Keratinocyte (primary cell): ENCODE data around the gene PLA2G2C. TPM values are rescaled to one million over a fixed set of nuclear protein-coding genes. Genes with fewer than 3 reads are reported as not detected.

ENCODE experiments used
- DNase-seq: peaks from one replicate; pipeline ENCODE4 v3.0.0-alpha.2; 2011; ENCODE audit warnings: low read depth, missing footprints, low spot score
- FAIRE-seq: peaks from 2 replicates; lab custom pipeline; 2011; peaks lifted over from hg19 to GRCh38; lab: Jason Lieb, UNC
- H2AFZ ChIP-seq: 2 replicates; pipeline ENCODE4 v1.6.0; 2012; ENCODE audit warnings: low read length, control low read depth, inconsistent platforms; ENCODE audit not compliant: control insufficient read depth
- H3K27ac ChIP-seq: 2 replicates; pipeline ENCODE4 v1.5.1; 2011; ENCODE audit warnings: low read length; ENCODE audit not compliant: control insufficient read depth, insufficient read depth
- H3K27me3 ChIP-seq: 3 replicates; pipeline ENCODE4 v1.6.0; 2011; ENCODE audit warnings: low read length; ENCODE audit not compliant: control insufficient read depth, insufficient read depth; ENCODE audit errors: extremely low read depth
- H3K36me3 ChIP-seq, 2 experiments: 2 replicates in 1 of 2; 3 replicates in 1 of 2; pipeline ENCODE4 v1.5.1; 2011; ENCODE audit warnings: low read length in 2 of 2, mild to moderate bottlenecking in 1 of 2; ENCODE audit not compliant: control insufficient read depth in 2 of 2, insufficient read depth in 2 of 2; ENCODE audit errors: extremely low read depth in 1 of 2
- H3K4me1 ChIP-seq: 3 replicates; pipeline ENCODE4 v1.5.1; 2011; ENCODE audit warnings: low read length; ENCODE audit not compliant: control insufficient read depth, insufficient read depth; ENCODE audit errors: extremely low read depth
- H3K4me2 ChIP-seq: 3 replicates; pipeline ENCODE4 v1.6.0; 2011; ENCODE audit warnings: low read depth, low read length; ENCODE audit not compliant: control insufficient read depth, insufficient read depth; ENCODE audit errors: extremely low read depth
- H3K4me3 ChIP-seq, 3 experiments: fragments of 200-600 bp in 1 of 3; sonication (generic) in 1 of 3; 2 replicates in 2 of 3; 3 replicates in 1 of 3; pipeline ENCODE4 v1.5.1; 2011 to 2016; ENCODE audit warnings: low read length in 3 of 3, mild to moderate bottlenecking in 3 of 3, control low read depth in 2 of 3, inconsistent platforms in 1 of 3, low read depth in 1 of 3, mixed read lengths in 1 of 3, mixed run types in 1 of 3, moderate library complexity in 1 of 3; ENCODE audit not compliant: control insufficient read depth in 2 of 3, insufficient read depth in 2 of 3; ENCODE audit errors: extremely low read depth in 1 of 3
- H3K79me2 ChIP-seq: 2 replicates; pipeline ENCODE4 v1.6.0; 2012; ENCODE audit warnings: low read length; ENCODE audit not compliant: control insufficient read depth, insufficient read depth
- H3K9ac ChIP-seq: 3 replicates; pipeline ENCODE4 v1.6.0; 2011; ENCODE audit warnings: low read length; ENCODE audit not compliant: control insufficient read depth, insufficient read depth; ENCODE audit errors: extremely low read depth
- H3K9me1 ChIP-seq: 3 replicates; pipeline ENCODE4 v1.6.0; 2011; ENCODE audit warnings: low read length; ENCODE audit not compliant: control insufficient read depth, insufficient read depth; ENCODE audit errors: extremely low read depth
- H3K9me3 ChIP-seq: 2 replicates; pipeline ENCODE4 v1.5.1; 2012; ENCODE audit warnings: low read depth, low read length; ENCODE audit not compliant: control insufficient read depth
- H4K20me1 ChIP-seq: 3 replicates; pipeline ENCODE4 v1.6.0; 2011; ENCODE audit warnings: low read length; ENCODE audit not compliant: control insufficient read depth, insufficient read depth; ENCODE audit errors: extremely low read depth
- EZH2 ChIP-seq: IDR thresholded peaks from one replicate; pipeline ENCODE4 v1.6.1; 2012; ENCODE audit warnings: inconsistent platforms, mild to moderate bottlenecking, low read length, moderate library complexity
- dilution Hi-C: fragments of 300-500 bp; cut with MboI; formaldehyde crosslinking; loops from one replicate; pipeline ENCODE4 v1.7.0; 2020; ENCODE audit warnings: low sequenced_read_pairs; ENCODE audit not compliant: extremely low pct_ligation_motif_present
- polyA plus RNA-seq, 5 experiments: library from polyadenylated mRNA; depleted of rRNA in 3 of 5; stranded (reverse) in 3 of 5; stranded (forward) in 1 of 5; unstranded in 1 of 5; fragments of >200 nt; gene quantifications; 1 replicate in 1 of 5; 2 replicates in 3 of 5; 3 replicates in 1 of 5; pipeline versions ENCODE4 v1.2.1 to v1.2.3, GENCODE V29; 2011 to 2012; ENCODE audit warnings: missing spikeins in 2 of 5, low read depth in 1 of 5, low replicate concordance in 1 of 5
- TF ChIP-seq, protein P1 (sequence below), 3 experiments: IDR thresholded peaks in 1 of 3; conservative IDR thresholded peaks in 1 of 3; optimal IDR thresholded peaks in 1 of 3; 2 replicates in 2 of 3; 3 replicates in 1 of 3; pipeline versions ENCODE3 to v1.5.1; 2011; ENCODE audit warnings: low read length in 3 of 3, mild to moderate bottlenecking in 3 of 3, moderate library complexity in 2 of 3, control low read depth in 1 of 3, inconsistent platforms in 1 of 3; ENCODE audit not compliant: insufficient read depth in 2 of 3; ENCODE audit errors: extremely low read depth in 1 of 3

PLA2G2C gene
- polyA plus RNA-seq, 1 donor (not counting 4 experiments of a cell fraction or from before 2014, with no cell fraction given): not detected

DNA sequence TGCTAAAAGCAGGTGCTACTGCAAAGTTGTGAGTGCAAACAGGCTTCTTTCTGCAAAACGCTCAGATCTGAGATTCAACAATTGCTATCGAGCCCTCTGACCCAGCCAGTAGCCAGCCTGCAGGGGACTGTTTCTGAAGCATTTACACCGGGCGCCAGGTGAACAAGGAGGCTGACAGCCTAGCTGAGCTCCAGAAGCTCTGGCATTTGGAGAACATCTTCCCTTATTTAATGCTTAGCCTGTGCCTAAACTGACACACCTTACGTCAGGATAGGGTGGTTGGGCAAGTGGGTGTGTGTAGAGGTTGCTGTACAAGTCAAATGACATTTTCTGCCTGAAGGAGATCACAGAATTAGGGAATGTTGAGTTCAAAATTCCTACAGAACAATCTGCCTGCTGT is 15.8 kb upstream of the PLA2G2C start:
- H3K27me3 ChIP-seq: peaks cover 4% of the 10 kb centered on the region
- H3K27ac ChIP-seq: no peak overlapping the region
- no peaks in the 10 kb centered on the region for H3K9me1 ChIP-seq
- H3K9ac ChIP-seq: no peak overlapping the region
- H2AFZ ChIP-seq: no peak overlapping the region
- FAIRE-seq (no peak), DNase-seq (no peak)
- H3K36me3 ChIP-seq: no peaks in the 10 kb centered on the region
- TF ChIP-seq EZH2: no peak
- TF ChIP-seq, protein P1, sequence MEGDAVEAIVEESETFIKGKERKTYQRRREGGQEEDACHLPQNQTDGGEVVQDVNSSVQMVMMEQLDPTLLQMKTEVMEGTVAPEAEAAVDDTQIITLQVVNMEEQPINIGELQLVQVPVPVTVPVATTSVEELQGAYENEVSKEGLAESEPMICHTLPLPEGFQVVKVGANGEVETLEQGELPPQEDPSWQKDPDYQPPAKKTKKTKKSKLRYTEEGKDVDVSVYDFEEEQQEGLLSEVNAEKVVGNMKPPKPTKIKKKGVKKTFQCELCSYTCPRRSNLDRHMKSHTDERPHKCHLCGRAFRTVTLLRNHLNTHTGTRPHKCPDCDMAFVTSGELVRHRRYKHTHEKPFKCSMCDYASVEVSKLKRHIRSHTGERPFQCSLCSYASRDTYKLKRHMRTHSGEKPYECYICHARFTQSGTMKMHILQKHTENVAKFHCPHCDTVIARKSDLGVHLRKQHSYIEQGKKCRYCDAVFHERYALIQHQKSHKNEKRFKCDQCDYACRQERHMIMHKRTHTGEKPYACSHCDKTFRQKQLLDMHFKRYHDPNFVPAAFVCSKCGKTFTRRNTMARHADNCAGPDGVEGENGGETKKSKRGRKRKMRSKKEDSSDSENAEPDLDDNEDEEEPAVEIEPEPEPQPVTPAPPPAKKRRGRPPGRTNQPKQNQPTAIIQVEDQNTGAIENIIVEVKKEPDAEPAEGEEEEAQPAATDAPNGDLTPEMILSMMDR (optimal IDR thresholded peaks at IDR 0.05 in 1 of 3, IDR thresholded peaks at IDR 0.05 in 1 of 3, conservative IDR thresholded peaks at IDR 0.05 in 1 of 3; ENCODE audit: extremely low read depth in 1 of 3, insufficient read depth in 2 of 3, low read length in 3 of 3): no peak
- H3K4me1 ChIP-seq: peaks cover 6% of the 10 kb centered on the region
- dilution Hi-C loops: no loop called here
- H3K79me2 ChIP-seq: no peaks in the 10 kb centered on the region
- no peaks in the 10 kb centered on the region for H4K20me1 ChIP-seq
- no peak overlapping the region for H3K4me2 ChIP-seq
- H3K4me3 ChIP-seq: no peak overlapping the region
- no peaks in the 10 kb centered on the region for H3K9me3 ChIP-seq

DNA sequence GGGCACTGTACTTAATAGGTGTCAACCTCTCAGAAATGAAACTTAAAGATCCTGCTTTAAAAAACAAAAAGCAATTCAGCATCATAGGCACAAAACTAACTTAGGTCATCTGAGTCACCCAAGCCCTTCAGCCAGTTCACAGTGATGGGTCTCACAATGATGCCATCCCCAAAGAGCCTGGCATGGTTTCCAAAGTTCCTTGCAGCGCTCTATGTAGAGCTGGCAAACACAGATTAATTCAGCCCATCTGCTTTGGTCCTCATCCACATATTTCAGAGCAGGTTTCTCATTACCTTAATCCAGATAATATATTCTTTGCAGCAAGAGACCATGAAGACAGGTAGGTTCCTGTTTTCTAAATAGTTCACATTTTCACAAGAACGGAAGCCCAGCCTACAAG is 14.6 kb upstream of the PLA2G2C start:
- H3K4me2 ChIP-seq: no peak overlapping the region
- no peak overlapping the region for H3K4me3 ChIP-seq
- dilution Hi-C loops: no loop called here
- H3K27ac ChIP-seq: no peak overlapping the region
- H3K9me3 ChIP-seq: no peaks in the 10 kb centered on the region
- H3K36me3 ChIP-seq: no peaks in the 10 kb centered on the region
- H4K20me1 ChIP-seq: no peaks in the 10 kb centered on the region
- TF ChIP-seq, protein P1 (optimal IDR thresholded peaks at IDR 0.05 in 1 of 3, IDR thresholded peaks at IDR 0.05 in 1 of 3, conservative IDR thresholded peaks at IDR 0.05 in 1 of 3; ENCODE audit: extremely low read depth in 1 of 3, insufficient read depth in 2 of 3, low read length in 3 of 3): no peak
- no peak for TF ChIP-seq EZH2
- peaks cover 6% of the 10 kb centered on the region for H3K4me1 ChIP-seq
- FAIRE-seq: no peak
- H2AFZ ChIP-seq: no peak overlapping the region
- H3K27me3 ChIP-seq: peaks cover 4% of the 10 kb centered on the region
- no peak overlapping the region for H3K9ac ChIP-seq
- no peaks in the 10 kb centered on the region for H3K9me1 ChIP-seq
- DNase-seq: no peak
- H3K79me2 ChIP-seq: no peaks in the 10 kb centered on the region
